Testis (tissue), 2 donors: Measurements from ENCODE around the gene GPR35.

Source experiments
- CTCF ChIP-seq, 3 experiments: fragments of 450-650 bp in 2 of 3; fragments of 200-600 bp in 1 of 3; sonication (generic) in 1 of 3; IDR thresholded peaks; one replicate each; pipeline ENCODE4 v1.5.1; 2016 to 2019; ENCODE audit warnings: antibody characterized with exemption in 3 of 3, mild to moderate bottlenecking in 2 of 3, moderate library complexity in 1 of 3
- POLR2A ChIP-seq: fragments of 450-650 bp; IDR thresholded peaks from one replicate; pipeline ENCODE4 v1.6.1; 2017; ENCODE audit warnings: antibody characterized with exemption, mild to moderate bottlenecking, moderate library complexity

- no peak for TF ChIP-seq POLR2A
- TF ChIP-seq CTCF (IDR thresholded peaks at IDR 0.05), result no peak
Observed at GRCh38 chr2:240599141-240599583, 26.1 kb upstream of the GPR35 start.
